HepG2 (cell line): ENCODE measurements around the gene HRCT1. TPM values are rescaled to one million over a fixed set of nuclear protein-coding genes. Genes with fewer than 3 reads are reported as not detected.

Source experiments
- ATAC-seq: fragments of 200-7000 bp; cut with Tn5 transposase; 3 replicates; pipeline ENCODE4 v1.9.1; 2020; ENCODE audit warnings: mild to moderate bottlenecking, moderate library complexity
- BruUV-seq: library from RNA; stranded (reverse); fragments of 400-500 nt; replicated peaks from 2 replicates; lab custom pipeline; 2021; lab: Mats Ljungman, UMichigan
- CTCF ChIA-PET: fragments of 300-600 bp; formaldehyde crosslinking; extraction: SDS; loops from one replicate; lab custom pipeline; 2021; ENCODE audit warnings: low total read pairs, inconsistent platforms, low intra/inter-chr PET ratio; lab: Yijun Ruan, JAX
- POLR2A ChIA-PET: fragments of 350-600 bp; sonication (Branson Sonifier 250); formaldehyde crosslinking; loops from one replicate; lab custom pipeline; 2020; ENCODE audit warnings: antibody characterized with exemption, inconsistent platforms; lab: Yijun Ruan, JAX
- DNase-seq: peaks from one replicate; pipeline ENCODE4 v3.0.0-alpha.2; 2015; ENCODE audit warnings: low spot score
- FAIRE-seq: peaks from 3 replicates; lab custom pipeline; 2011; peaks lifted over from hg19 to GRCh38; lab: Jason Lieb, UNC
- H2AFZ ChIP-seq: one replicate; pipeline ENCODE4 v1.6.1; 2011; ENCODE audit warnings: low read length, inconsistent platforms
- H3K27ac ChIP-seq: fragments of 300-600 bp; 3 replicates; pipeline ENCODE4 v1.8.0; 2011; ENCODE audit warnings: mixed run types, mild to moderate bottlenecking, mixed read lengths, low read length, inconsistent platforms; ENCODE audit not compliant: insufficient read depth; ENCODE audit errors: extremely low read length
- H3K27me3 ChIP-seq, 2 experiments: fragments of 200-600 bp in 1 of 2; 2 replicates in 1 of 2; 3 replicates in 1 of 2; pipeline versions ENCODE4 v1.6.0 to v1.8.0; 2011; ENCODE audit warnings: low read length in 2 of 2, mild to moderate bottlenecking in 2 of 2, moderate library complexity in 2 of 2, inconsistent platforms in 1 of 2; ENCODE audit not compliant: insufficient read depth in 2 of 2, control insufficient read depth in 1 of 2
- H3K36me3 ChIP-seq, 2 experiments: fragments of 200-600 bp in 1 of 2; replicated peaks in 1 of 2; 2 replicates in 1 of 2; 3 replicates in 1 of 2; pipeline versions ENCODE4 v1.5.1 to v1.8.0; 2011; ENCODE audit warnings: low read length in 2 of 2, inconsistent platforms in 1 of 2; ENCODE audit not compliant: insufficient read depth in 2 of 2, control insufficient read depth in 1 of 2
- H3K4me1 ChIP-seq: 2 replicates; pipeline ENCODE4 v1.5.1; 2012; ENCODE audit warnings: low read length, inconsistent platforms; ENCODE audit not compliant: insufficient read depth
- H3K4me2 ChIP-seq: 2 replicates; pipeline ENCODE4 v1.6.0; 2011; ENCODE audit warnings: low read depth, low read length, inconsistent platforms
- H3K4me3 ChIP-seq, 3 experiments: fragments of 200-600 bp in 1 of 3; sonication (generic), shearing (Covaris generic) in 1 of 3; replicated peaks in 1 of 3; 2 replicates each; pipeline ENCODE4 v1.5.1; 2011 to 2016; ENCODE audit warnings: low read length in 3 of 3, inconsistent platforms in 2 of 3, low read depth in 2 of 3, mild to moderate bottlenecking in 2 of 3, control low read depth in 1 of 3, mixed read lengths in 1 of 3; ENCODE audit not compliant: insufficient read depth in 1 of 3
- H3K79me2 ChIP-seq: one replicate; pipeline ENCODE4 v1.6.1; 2011; ENCODE audit warnings: low read length, inconsistent platforms; ENCODE audit not compliant: insufficient read depth
- H3K9ac ChIP-seq: 2 replicates; pipeline ENCODE4 v1.6.0; 2011; ENCODE audit warnings: mild to moderate bottlenecking, low read depth, low read length, inconsistent platforms; ENCODE audit not compliant: insufficient read depth
- H3K9me3 ChIP-seq: 2 replicates; pipeline ENCODE4 v1.5.1; 2012; ENCODE audit warnings: mild to moderate bottlenecking, low read length
- H4K20me1 ChIP-seq: 2 replicates; pipeline ENCODE4 v1.6.0; 2011; ENCODE audit warnings: inconsistent platforms, mild to moderate bottlenecking, low read length, moderate library complexity; ENCODE audit not compliant: insufficient read depth
- CTCF ChIP-seq: sonication (generic); formaldehyde crosslinking; IDR thresholded peaks from 2 replicates; pipeline ENCODE4 v1.5.0; 2020; ENCODE audit warnings: mild to moderate bottlenecking, missing genetic modification reagents, moderate library complexity
- MED1 ChIP-seq: sonication (generic); formaldehyde crosslinking; IDR thresholded peaks from 2 replicates; pipeline ENCODE4 v1.4.0; 2020; ENCODE audit warnings: missing genetic modification reagents
- MYNN ChIP-seq: sonication (generic); formaldehyde crosslinking; IDR thresholded peaks from 2 replicates; pipeline ENCODE4 v1.4.0; 2020; ENCODE audit warnings: mild to moderate bottlenecking, low read depth, missing genetic modification reagents
- ONECUT2 ChIP-seq: sonication (generic); formaldehyde crosslinking; IDR thresholded peaks from 2 replicates; pipeline ENCODE4 v1.4.0; 2020; ENCODE audit warnings: missing genetic modification reagents
- PHF21A ChIP-seq: sonication (generic); formaldehyde crosslinking; IDR thresholded peaks from 2 replicates; pipeline ENCODE4 v1.5.0; 2020; ENCODE audit warnings: mild to moderate bottlenecking, missing genetic modification reagents
- RAD51 ChIP-seq: fragments of 450-650 bp; IDR thresholded peaks from 2 replicates; pipeline ENCODE4 v1.6.1; 2016; ENCODE audit warnings: borderline replicate concordance
- RXRA ChIP-seq: sonication (generic); formaldehyde crosslinking; IDR thresholded peaks from 2 replicates; pipeline ENCODE4 v1.5.1; 2020; ENCODE audit warnings: missing genetic modification reagents
- SKI ChIP-seq: fragments of 450-650 bp; IDR thresholded peaks from one replicate; pipeline ENCODE4 v1.6.1; 2018; ENCODE audit warnings: mild to moderate bottlenecking; ENCODE audit not compliant: partially characterized antibody
- SMYD3 ChIP-seq: sonication (generic); formaldehyde crosslinking; IDR thresholded peaks from 2 replicates; pipeline ENCODE4 v1.8.1; 2023; ENCODE audit warnings: mild to moderate bottlenecking, missing genetic modification reagents
- SOX6 ChIP-seq, 2 experiments: fragments of 450-650 bp in 1 of 2; sonication (generic) in 1 of 2; formaldehyde crosslinking in 1 of 2; IDR thresholded peaks; 2 replicates each; pipeline versions ENCODE4 v1.4.0 to v1.6.1; 2017 to 2020; ENCODE audit warnings: antibody characterized with exemption in 1 of 2, mild to moderate bottlenecking in 1 of 2, missing genetic modification reagents in 1 of 2
- U2AF2 ChIP-seq: fragments of 200-400 bp; formaldehyde crosslinking; IDR thresholded peaks from 2 replicates; pipeline ENCODE4 v1.6.1; 2017; ENCODE audit warnings: low read depth, mild to moderate bottlenecking, low read length
- ZBTB21 ChIP-seq: sonication (generic); formaldehyde crosslinking; IDR thresholded peaks from 2 replicates; pipeline ENCODE4 v1.4.0; 2020; ENCODE audit warnings: missing genetic modification reagents
- ZFP1 ChIP-seq: IDR thresholded peaks from 2 replicates; pipeline ENCODE4 v1.6.1; 2016
- ZFP82 ChIP-seq: sonication (generic); formaldehyde crosslinking; IDR thresholded peaks from 2 replicates; pipeline ENCODE4 v1.5.1; 2020; ENCODE audit warnings: mild to moderate bottlenecking, missing genetic modification reagents, borderline replicate concordance
- ZNF331 ChIP-seq: sonication (generic); formaldehyde crosslinking; IDR thresholded peaks from 2 replicates; pipeline ENCODE4 v1.4.0; 2020; ENCODE audit warnings: missing genetic modification reagents
- ZNF709 ChIP-seq: sonication (generic); formaldehyde crosslinking; IDR thresholded peaks from 2 replicates; pipeline ENCODE4 v1.5.0; 2020; ENCODE audit warnings: mild to moderate bottlenecking, missing genetic modification reagents
- ZNF737 ChIP-seq: sonication (generic); formaldehyde crosslinking; IDR thresholded peaks from 2 replicates; pipeline ENCODE4 v1.5.0; 2020; ENCODE audit warnings: missing genetic modification reagents, mild to moderate bottlenecking, borderline replicate concordance
- ZNF75D ChIP-seq: sonication (generic); formaldehyde crosslinking; IDR thresholded peaks from 2 replicates; pipeline ENCODE4 v1.8.1; 2023; ENCODE audit warnings: missing genetic modification reagents, mild to moderate bottlenecking, borderline replicate concordance
- ZNF879 ChIP-seq: sonication (generic); formaldehyde crosslinking; IDR thresholded peaks from 2 replicates; pipeline ENCODE4 v1.8.1; 2023; ENCODE audit warnings: missing genetic modification reagents
- ZSCAN31 ChIP-seq: sonication (generic); formaldehyde crosslinking; IDR thresholded peaks from 2 replicates; pipeline ENCODE4 v1.5.0; 2020; ENCODE audit warnings: low read depth, mild to moderate bottlenecking, missing genetic modification reagents
- WGBS: methylation state at CpG from one replicate; pipeline ENCODE4 v1.1.6; 2017; ENCODE audit warnings: low lambda C conversion rate; 5-methylcytosine and 5-hydroxymethylcytosine counted together
- in situ Hi-C: cut with HindIII; loops from 2 replicates; pipeline ENCODE4 v1.10.0; 2017; ENCODE audit warnings: low pct_unique_long_range_greater_than_20kb; ENCODE audit not compliant: extremely low pct_ligation_motif_present
- intact Hi-C: fragments of 100-400 bp; cut with micrococcal nuclease; formaldehyde crosslinking; loops from one replicate; pipeline ENCODE4 v1.10.0; 2022; ENCODE audit not compliant: unreplicated experiment
- polyA plus RNA-seq, 8 experiments: library from polyadenylated mRNA; depleted of rRNA in 3 of 8; stranded (reverse) in 7 of 8; unstranded in 1 of 8; fragments of >200 nt; fragmentation: Illumina TruSeq in 4 of 8; extraction: Trizol in 4 of 8; gene quantifications; 2 replicates each; pipeline versions ENCODE4 v1.2.1 to v1.2.3, GENCODE V29; 2011 to 2016; ENCODE audit warnings: low read depth in 4 of 8, missing spikeins in 1 of 8, mixed read lengths in 1 of 8; ENCODE audit not compliant: insufficient read depth in 1 of 8
- total RNA-seq, 5 experiments: library from RNA; depleted of rRNA; stranded (reverse); fragments of >200 nt; fragmentation: Illumina TruSeq; extraction: Trizol; gene quantifications; 2 replicates each; pipeline ENCODE4 v1.2.3, GENCODE V29; 2016; ENCODE audit warnings: low read depth in 1 of 5
- TF ChIP-seq, protein P1 (sequence below): sonication (generic); formaldehyde crosslinking; IDR thresholded peaks from 2 replicates; pipeline ENCODE4 v1.4.0; 2020; ENCODE audit warnings: mild to moderate bottlenecking, missing genetic modification reagents

Gene HRCT1
- total and polyA plus RNA-seq, 2 of the 13 experiments (the other 11 are each of a cell fraction or from before 2014, with no cell fraction given) = 0.13 TPM; not detected in 1

DNA sequence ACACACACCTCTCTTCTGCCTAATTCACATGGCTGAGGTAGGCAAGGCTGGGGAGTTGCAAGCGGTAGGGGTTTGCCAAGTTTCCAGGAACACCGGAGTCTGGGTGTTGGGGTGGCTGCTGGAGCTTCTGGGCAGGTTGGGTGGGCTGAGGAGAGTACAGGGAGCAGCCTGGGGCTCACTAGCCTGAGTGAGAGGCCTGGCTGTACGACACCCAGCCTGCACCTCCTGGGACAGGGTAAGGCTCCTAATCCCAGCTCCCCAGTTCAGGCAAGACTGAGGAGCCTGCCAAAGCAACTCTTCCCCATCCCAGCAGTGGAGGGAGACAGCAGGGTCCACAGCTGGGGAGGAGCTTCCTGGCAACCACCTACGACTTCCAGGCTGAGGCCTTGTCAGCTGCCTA, 11.3 kb downstream of the HRCT1 start:
- ChIA-PET CTCF (no interaction called here), POLR2A (no interaction called here)
- Histone ChIP-seq H3K79me2 (no peaks in the 10 kb centered on the region), H3K9me3 (no peaks in the 10 kb centered on the region), H3K27me3 (peaks cover 0 to 4% of the 10 kb centered on the region in 2 experiments; a peak in 1 of 5 replicates), H3K4me1 (peaks cover 65% of the 10 kb centered on the region), H3K27ac (no peak overlapping the region), H2AFZ (no peak overlapping the region), H3K9ac (no peak overlapping the region), H3K4me2 (no peak overlapping the region), H3K4me3 (no peak overlapping the region), H3K36me3 (no peaks in the 10 kb centered on the region), H4K20me1 (no peaks in the 10 kb centered on the region)
- DNase-seq = no peak
- TF ChIP-seq SMYD3 (CRISPR knock-in tag) (no peak), SKI (no peak), ZNF737 (no peak), ZNF879 (CRISPR knock-in tag) (no peak)
- ATAC-seq = no peak
- no CpG with 5 or more reads among the region's 4 CpGs for WGBS
- intact Hi-C loops (no loop called here), in situ Hi-C loops (no loop called here)
- no TSS peak for BruUV-seq
- FAIRE-seq = no peak

DNA sequence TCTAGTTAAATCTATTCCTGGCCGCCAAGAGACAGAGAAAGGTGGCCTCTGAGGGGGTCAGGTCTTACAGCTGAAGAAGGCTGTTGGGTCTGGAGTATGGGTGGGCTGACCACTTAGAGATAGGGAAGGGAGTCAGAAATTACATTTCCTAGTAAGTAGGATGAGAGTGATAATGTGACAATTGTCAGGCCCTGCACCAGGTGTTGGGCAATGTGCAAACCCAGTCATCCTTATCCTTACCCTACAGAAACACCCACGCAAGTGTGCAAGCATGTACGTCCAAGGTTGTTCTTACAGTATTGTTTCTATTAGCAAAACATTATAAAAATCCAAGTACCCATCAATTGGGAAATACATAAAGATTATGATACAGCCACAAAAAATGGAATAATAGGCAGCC, 12.8 kb downstream of the HRCT1 start:
- FAIRE-seq = no peak
- TF ChIP-seq RAD51 (no peak), ZFP82 (CRISPR knock-in tag) (no peak), MED1 (CRISPR knock-in tag) (no peak), ZNF75D (CRISPR knock-in tag) (no peak), RXRA (CRISPR knock-in tag) (no peak), ZBTB21 (CRISPR knock-in tag) (no peak), CTCF (CRISPR knock-in tag) (no peak), ZSCAN31 (CRISPR knock-in tag) (no peak), ZFP1 (CRISPR knock-in tag) (no peak), PHF21A (CRISPR knock-in tag) (no peak), ONECUT2 (CRISPR knock-in tag) (no peak), U2AF2 (no peak), SOX6 (IDR thresholded peaks at IDR 0.05) (no peak), SOX6 (CRISPR knock-in tag; IDR thresholded peaks at IDR 0.05) (no peak), ZNF709 (no peak), MYNN (CRISPR knock-in tag) (no peak), ZNF331 (CRISPR knock-in tag) (no peak)
- TF ChIP-seq, protein P1, sequence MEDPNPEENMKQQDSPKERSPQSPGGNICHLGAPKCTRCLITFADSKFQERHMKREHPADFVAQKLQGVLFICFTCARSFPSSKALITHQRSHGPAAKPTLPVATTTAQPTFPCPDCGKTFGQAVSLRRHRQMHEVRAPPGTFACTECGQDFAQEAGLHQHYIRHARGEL (CRISPR knock-in tag) = no peak

More for the DNA sequence above, 12.8 kb downstream of the HRCT1 start:
- intact Hi-C loops (no loop called here), in situ Hi-C loops (no loop called here)
- no TSS peak for BruUV-seq
- Histone ChIP-seq H3K4me1 (peaks cover 58% of the 10 kb centered on the region), H4K20me1 (no peaks in the 10 kb centered on the region), H3K9ac (no peak overlapping the region), H3K4me2 (no peak overlapping the region), H3K79me2 (no peaks in the 10 kb centered on the region), H2AFZ (no peak overlapping the region), H3K36me3 (no peaks in the 10 kb centered on the region), H3K9me3 (no peaks in the 10 kb centered on the region), H3K4me3 (no peak overlapping the region), H3K27me3 (no peaks in the 10 kb centered on the region), H3K27ac (no peak overlapping the region)
- no peak for ATAC-seq
- 68% methylated on average over 3 of the region's 3 CpGs for WGBS
- ChIA-PET CTCF (no interaction called here), POLR2A (no interaction called here)
- DNase-seq = no peak
